Trophoblast cell (in vitro differentiated cells and primary cell): Measurements from ENCODE around the gene CTSE.

Experiments used
- DNase-seq, 2 donors: peaks; one replicate each; pipeline ENCODE4 v3.0.0-alpha.2; 2016
- H2AFZ ChIP-seq: 2 replicates; pipeline ENCODE4 v1.6.1; 2013; ENCODE audit warnings: low read length, moderate library complexity, mild to moderate bottlenecking; ENCODE audit not compliant: insufficient read depth, poor library complexity
- H2AK5ac ChIP-seq: 2 replicates; pipeline ENCODE4 v1.6.1; 2013; ENCODE audit warnings: mild to moderate bottlenecking, low read length
- H2BK120ac ChIP-seq: 2 replicates; pipeline ENCODE4 v1.6.1; 2013; ENCODE audit warnings: low read length, mild to moderate bottlenecking, moderate library complexity; ENCODE audit not compliant: insufficient read depth, poor library complexity
- H2BK12ac ChIP-seq: 2 replicates; pipeline ENCODE4 v1.6.1; 2013; ENCODE audit warnings: mild to moderate bottlenecking, low read length, moderate library complexity
- H2BK5ac ChIP-seq: 2 replicates; pipeline ENCODE4 v1.6.1; 2013; ENCODE audit warnings: low read length, low read depth, moderate library complexity, mild to moderate bottlenecking; ENCODE audit not compliant: poor library complexity
- H3K14ac ChIP-seq: 2 replicates; pipeline ENCODE4 v1.6.1; 2013; ENCODE audit warnings: mild to moderate bottlenecking, low read length
- H3K18ac ChIP-seq: 2 replicates; pipeline ENCODE4 v1.6.1; 2013; ENCODE audit warnings: mild to moderate bottlenecking, low read length
- H3K23ac ChIP-seq: 2 replicates; pipeline ENCODE4 v1.6.1; 2013; ENCODE audit warnings: low read length
- H3K27ac ChIP-seq: 2 replicates; pipeline ENCODE4 v1.5.1; 2013; ENCODE audit warnings: low read depth, mild to moderate bottlenecking, inconsistent platforms, low read length, moderate library complexity
- H3K27me3 ChIP-seq: 2 replicates; pipeline ENCODE4 v1.6.1; 2013; ENCODE audit warnings: inconsistent platforms, mild to moderate bottlenecking, low read length, moderate library complexity; ENCODE audit not compliant: insufficient read depth
- H3K36me3 ChIP-seq, 2 experiments: 1 replicate in 1 of 2; 2 replicates in 1 of 2; pipeline ENCODE4 v1.6.1; 2013; ENCODE audit warnings: low read length in 2 of 2, mild to moderate bottlenecking in 2 of 2, moderate library complexity in 1 of 2; ENCODE audit not compliant: insufficient read depth in 2 of 2, control insufficient read depth in 1 of 2
- H3K4ac ChIP-seq: 2 replicates; pipeline ENCODE4 v1.6.1; 2013; ENCODE audit warnings: low read depth, mild to moderate bottlenecking, low read length, moderate library complexity
- H3K4me1 ChIP-seq, 2 experiments: 1 replicate in 1 of 2; 2 replicates in 1 of 2; pipeline ENCODE4 v1.6.1; 2013; ENCODE audit warnings: low read length in 2 of 2, mild to moderate bottlenecking in 2 of 2, moderate library complexity in 1 of 2; ENCODE audit not compliant: insufficient read depth in 2 of 2, control insufficient read depth in 1 of 2
- H3K4me2 ChIP-seq: 2 replicates; pipeline ENCODE4 v1.6.1; 2013; ENCODE audit warnings: inconsistent platforms, mild to moderate bottlenecking, low read length, moderate library complexity
- H3K4me3 ChIP-seq: 2 replicates; pipeline ENCODE4 v1.5.1; 2013; ENCODE audit warnings: mild to moderate bottlenecking, low read depth, low read length, inconsistent platforms
- H3K79me1 ChIP-seq: one replicate; pipeline ENCODE4 v1.6.1; 2013; ENCODE audit warnings: low read length
- H3K79me2 ChIP-seq: 2 replicates; pipeline ENCODE4 v1.6.1; 2013; ENCODE audit warnings: low read length, mild to moderate bottlenecking; ENCODE audit not compliant: control insufficient read depth, insufficient read depth, poor library complexity
- H3K9ac ChIP-seq: 2 replicates; pipeline ENCODE4 v1.6.1; 2013; ENCODE audit warnings: mild to moderate bottlenecking, low read length
- H3K9me3 ChIP-seq: 2 replicates; pipeline ENCODE4 v1.6.1; 2013; ENCODE audit warnings: low read depth, mild to moderate bottlenecking, control low read depth, inconsistent platforms, low read length; ENCODE audit not compliant: insufficient read depth
- H4K12ac ChIP-seq: 2 replicates; pipeline ENCODE4 v1.6.1; 2013; ENCODE audit warnings: low read depth, mild to moderate bottlenecking, low read length, moderate library complexity
- H4K8ac ChIP-seq: 2 replicates; pipeline ENCODE4 v1.6.1; 2013; ENCODE audit warnings: low read depth, mild to moderate bottlenecking, low read length, moderate library complexity
- H4K91ac ChIP-seq: one replicate; pipeline ENCODE4 v1.6.1; 2013; ENCODE audit warnings: low read depth, mild to moderate bottlenecking, low read length, moderate library complexity
- WGBS: extraction: QIAGEN DNeasy Blood & Tissue Kit; methylation state at CpG from one replicate; pipeline ENCODE4 v1.1.7; 2013; ENCODE audit warnings: missing lambda C conversion rate; ENCODE audit not compliant: insufficient read length, insufficient coverage; ENCODE audit errors: extremely low coverage; 5-methylcytosine and 5-hydroxymethylcytosine counted together

Gene CTSE

GRCh38 chr1:205976036-205976435 lies 47.7 kb downstream of the CTSE start:
- Histone ChIP-seq H3K27ac (no peak overlapping the region), H3K4ac (no peak overlapping the region), H4K8ac (no peak overlapping the region), H3K4me3 (no peak overlapping the region), H3K36me3 (no peaks in the 10 kb centered on the region), H3K9me3 (peaks cover 20% of the 10 kb centered on the region), H4K91ac (no peak overlapping the region), H3K27me3 (no peaks in the 10 kb centered on the region), H3K4me2 (no peak overlapping the region), H3K4me1 (peaks cover 0 to 3% of the 10 kb centered on the region in 2 experiments), H3K79me2 (no peaks in the 10 kb centered on the region), H2BK5ac (no peak overlapping the region), H2BK120ac (no peak overlapping the region), H3K9ac (no peak overlapping the region), H2AK5ac (no peak overlapping the region), H4K12ac (no peak overlapping the region), H3K23ac (no peak overlapping the region), H2BK12ac (no peak overlapping the region), H3K18ac (no peak overlapping the region), H3K14ac (no peak overlapping the region), H3K79me1 (no peaks in the 10 kb centered on the region), H2AFZ (no peak overlapping the region)
- DNase-seq, result no peak
- WGBS, result no CpG with 5 or more reads among the region's 4 CpGs

- no peak overlapping the region for H2BK120ac ChIP-seq
- no peak overlapping the region for H4K8ac ChIP-seq
- no peak overlapping the region for H2BK12ac ChIP-seq
- no peak overlapping the region for H3K4me2 ChIP-seq
- H3K27me3 ChIP-seq, result no peaks in the 10 kb centered on the region
- H2AFZ ChIP-seq, result no peak overlapping the region
- H3K23ac ChIP-seq, result no peak overlapping the region
- no peak overlapping the region for H3K27ac ChIP-seq
- H3K4me1 ChIP-seq, result peaks cover 0 to 3% of the 10 kb centered on the region in 2 experiments
- H2AK5ac ChIP-seq, result no peak overlapping the region
- H3K36me3 ChIP-seq, result no peaks in the 10 kb centered on the region
- H4K91ac ChIP-seq, result no peak overlapping the region
- H3K9me3 ChIP-seq, result peaks cover 20% of the 10 kb centered on the region
- H4K12ac ChIP-seq, result no peak overlapping the region
- no peak overlapping the region for H2BK5ac ChIP-seq
- DNase-seq, result no peak
- peak overlapping the region; percentile 44 for H3K4me3 ChIP-seq
- WGBS, result no CpG with 5 or more reads among the region's 15 CpGs
- H3K79me2 ChIP-seq, result no peaks in the 10 kb centered on the region
- H3K9ac ChIP-seq, result no peak overlapping the region
- no peak overlapping the region for H3K18ac ChIP-seq
- no peaks in the 10 kb centered on the region for H3K79me1 ChIP-seq
- H3K4ac ChIP-seq, result no peak overlapping the region
- H3K14ac ChIP-seq, result no peak overlapping the region
Measured at GRCh38 chr1:205975387-205975998, 48.2 kb downstream of the CTSE start.

DNA sequence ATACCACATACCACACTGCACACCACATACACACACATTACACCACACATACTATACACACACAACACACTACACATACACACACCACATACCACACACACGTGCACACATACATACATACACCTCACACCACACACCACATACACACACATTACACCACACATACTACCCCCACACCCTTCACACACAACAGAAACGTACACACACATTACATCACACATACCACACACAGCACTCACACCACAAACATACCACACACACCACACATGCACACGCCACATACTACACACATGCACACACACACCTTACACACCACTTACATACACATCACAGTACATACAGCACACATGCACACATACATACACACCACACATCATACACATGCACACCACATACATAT lies 49.0 kb downstream of the CTSE start:
- 100% methylated on average over 3 of the region's 3 CpGs for WGBS
- no peak overlapping the region for H3K27ac ChIP-seq
- H3K27me3 ChIP-seq, result no peaks in the 10 kb centered on the region
- no peak overlapping the region for H2AFZ ChIP-seq
- no peak overlapping the region for H4K8ac ChIP-seq
- H2BK12ac ChIP-seq, result no peak overlapping the region
- peak overlapping the region; percentile 46 for H3K4me3 ChIP-seq
- no peak for DNase-seq
- H3K4me2 ChIP-seq, result no peak overlapping the region
- H3K9me3 ChIP-seq, result peaks cover 20% of the 10 kb centered on the region
- H3K4ac ChIP-seq, result no peak overlapping the region
- H3K23ac ChIP-seq, result peak overlapping the region; percentile 92
- H3K4me1 ChIP-seq, result peaks cover 0 to 3% of the 10 kb centered on the region in 2 experiments
- H2BK120ac ChIP-seq, result no peak overlapping the region
- H2BK5ac ChIP-seq, result no peak overlapping the region
- H3K36me3 ChIP-seq, result no peaks in the 10 kb centered on the region
- H3K18ac ChIP-seq, result no peak overlapping the region
- no peak overlapping the region for H4K12ac ChIP-seq
- H2AK5ac ChIP-seq, result no peak overlapping the region
- H4K91ac ChIP-seq, result no peak overlapping the region
- H3K9ac ChIP-seq, result no peak overlapping the region
- no peaks in the 10 kb centered on the region for H3K79me2 ChIP-seq
- no peaks in the 10 kb centered on the region for H3K79me1 ChIP-seq
- H3K14ac ChIP-seq, result no peak overlapping the region

DNA sequence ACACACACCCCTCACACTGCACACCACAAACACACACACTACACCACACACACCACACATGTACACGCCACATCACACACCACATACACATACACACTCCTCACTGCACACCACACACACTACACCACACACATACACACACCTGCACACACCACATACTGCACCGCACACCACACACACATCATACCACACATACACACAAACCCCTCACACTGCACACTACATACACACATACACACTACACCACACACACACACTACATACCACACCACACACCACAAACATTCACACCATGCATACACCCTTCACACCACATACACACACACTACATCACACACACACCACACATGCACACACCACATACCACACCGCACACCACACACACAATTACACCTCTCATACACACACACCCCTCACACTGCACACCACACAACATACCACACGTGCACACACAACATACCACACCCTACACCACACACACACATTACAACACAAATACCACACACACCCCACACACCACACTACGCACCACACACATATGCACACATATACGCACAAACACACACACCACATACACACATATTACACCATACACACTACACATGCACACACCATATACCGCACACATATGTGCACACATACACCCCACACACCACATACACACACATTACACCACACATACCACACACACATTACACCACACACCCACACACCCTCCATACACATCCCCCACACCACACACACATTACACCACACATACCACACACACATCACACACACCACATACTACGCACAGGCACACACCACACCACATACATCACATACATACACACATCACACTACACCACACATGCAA lies 50.1 kb downstream of the CTSE start:
- H3K14ac ChIP-seq, result no peak overlapping the region
- H2BK120ac ChIP-seq, result no peak overlapping the region
- H3K18ac ChIP-seq, result no peak overlapping the region
- H3K4me3 ChIP-seq, result peak overlapping the region; percentile 61
- no peak overlapping the region for H2BK5ac ChIP-seq
- H3K9ac ChIP-seq, result no peak overlapping the region
- H3K79me1 ChIP-seq, result no peaks in the 10 kb centered on the region
- no peak for DNase-seq
- no peaks in the 10 kb centered on the region for H3K36me3 ChIP-seq
- no peak overlapping the region for H3K23ac ChIP-seq
- H3K4ac ChIP-seq, result no peak overlapping the region
- no peak overlapping the region for H4K91ac ChIP-seq
- no peak overlapping the region for H2AFZ ChIP-seq
- H4K8ac ChIP-seq, result no peak overlapping the region
- H3K27ac ChIP-seq, result no peak overlapping the region
- H3K9me3 ChIP-seq, result peaks cover 20% of the 10 kb centered on the region
- H3K4me2 ChIP-seq, result no peak overlapping the region
- no peak overlapping the region for H2BK12ac ChIP-seq
- H3K27me3 ChIP-seq, result no peaks in the 10 kb centered on the region
- no peaks in the 10 kb centered on the region for H3K79me2 ChIP-seq
- H2AK5ac ChIP-seq, result no peak overlapping the region
- WGBS, result 100% methylated on average over 8 of the region's 8 CpGs
- H4K12ac ChIP-seq, result no peak overlapping the region
- peaks cover 0 to 3% of the 10 kb centered on the region in 2 experiments for H3K4me1 ChIP-seq
